ENCODE results near the gene ZXDC. TPM values are rescaled to one million over a fixed set of nuclear protein-coding genes. Genes with fewer than 3 reads are reported as not detected.

The ZXDC gene
- total and polyA plus RNA-seq, 9 of the 15 experiments (the other 6 are each of a cell fraction or from before 2014, with no cell fraction given): 0.59 to 13.4 (median 7.3) TPM

DNA sequence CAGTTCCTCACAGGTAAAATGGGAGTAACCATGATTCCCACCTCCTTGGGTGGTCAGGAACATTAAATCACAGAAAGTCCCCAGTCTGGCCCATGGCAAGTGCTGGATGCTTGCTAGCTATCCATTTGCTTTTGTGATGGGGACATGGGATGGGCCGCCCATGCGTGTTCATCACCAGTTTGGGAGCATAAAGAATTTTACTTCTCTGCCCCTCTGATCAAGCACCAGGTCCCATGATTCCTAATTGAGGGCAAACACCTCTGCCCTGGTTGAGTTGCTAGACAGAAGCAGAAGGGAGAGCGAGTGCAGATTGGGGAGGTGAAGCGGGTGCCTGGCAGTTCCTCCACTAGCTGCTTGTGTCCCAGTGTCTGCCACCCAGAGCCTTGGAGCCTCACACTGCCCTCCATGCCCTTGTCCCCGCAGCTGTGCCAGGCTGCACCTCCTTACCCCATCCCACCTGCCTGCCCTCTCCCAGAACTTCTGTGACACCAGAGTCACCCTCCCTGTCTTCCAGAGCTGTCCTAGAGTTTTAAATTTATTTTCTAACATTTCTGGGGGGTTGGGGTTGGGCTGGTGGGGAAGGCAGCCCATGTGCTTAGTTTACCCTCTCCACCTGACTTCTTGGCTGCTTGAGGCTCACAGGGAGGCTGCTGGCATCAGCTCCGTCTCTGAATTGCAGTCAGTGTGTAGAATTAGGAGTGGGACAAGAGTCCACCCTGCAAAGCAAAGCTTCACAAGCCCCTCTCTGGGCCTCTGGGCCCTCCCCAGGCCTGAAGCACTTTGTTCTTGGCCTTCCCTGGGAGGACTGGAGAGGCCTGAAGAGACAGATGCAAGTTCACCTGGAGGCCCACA, 62.6 kb downstream of the ZXDC start:
- in situ Hi-C loops (cut with MboI) (no loop called here), intact Hi-C loops (cut with micrococcal nuclease) (no loop called here)
- 0% methylated on average over 6 of the region's 6 CpGs for whole genome bisulfite sequencing (ENCODE audit: insufficient coverage, low coverage, missing lambda C conversion rate)
- H3K9ac ChIP-seq (ENCODE audit: insufficient read depth in 1 of 2, low read depth in 2 of 2, low read length in 2 of 2): no peak overlapping the region
- ChIA-PET CTCF (ENCODE audit: low intra/inter-chr PET ratio) (no interaction called here), POLR2A (interaction anchor here (0.6 to 0.7 kb wide), 2 partner anchors 39 to 146 kb away, joined by 3 to 4 read pairs; no protein-coding TSS in a partner anchor)
- ATAC-seq: no peak
- H2AFZ ChIP-seq (ENCODE audit: low read depth, low read length): no peak overlapping the region
- no peaks in the 10 kb centered on the region for H3K36me3 ChIP-seq (ENCODE audit: control insufficient read depth, insufficient read depth, low read length)
- FAIRE-seq: no peak
- no TSS peak for BruUV-seq (replicated peaks)
- TF ChIP-seq SP1 (CRISPR knock-in tag; IDR thresholded peaks at IDR 0.05) (no peak), SAP30 (IDR thresholded peaks at IDR 0.05; ENCODE audit: borderline replicate concordance, insufficient read depth, low read depth, low read length, poor library complexity, severe bottlenecking) (no peak), MCM2 (IDR thresholded peaks at IDR 0.05; ENCODE audit: low read depth) (no peak)
- TF ChIP-seq, protein P1, sequence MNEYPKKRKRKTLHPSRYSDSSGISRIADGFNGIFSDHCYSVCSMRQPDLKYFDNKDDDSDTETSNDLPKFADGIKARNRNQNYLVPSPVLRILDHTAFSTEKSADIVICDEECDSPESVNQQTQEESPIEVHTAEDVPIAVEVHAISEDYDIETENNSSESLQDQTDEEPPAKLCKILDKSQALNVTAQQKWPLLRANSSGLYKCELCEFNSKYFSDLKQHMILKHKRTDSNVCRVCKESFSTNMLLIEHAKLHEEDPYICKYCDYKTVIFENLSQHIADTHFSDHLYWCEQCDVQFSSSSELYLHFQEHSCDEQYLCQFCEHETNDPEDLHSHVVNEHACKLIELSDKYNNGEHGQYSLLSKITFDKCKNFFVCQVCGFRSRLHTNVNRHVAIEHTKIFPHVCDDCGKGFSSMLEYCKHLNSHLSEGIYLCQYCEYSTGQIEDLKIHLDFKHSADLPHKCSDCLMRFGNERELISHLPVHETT (CRISPR knock-in tag; conservative IDR thresholded peaks at IDR 0.05 in 1 of 2, IDR thresholded peaks at IDR 0.05 in 1 of 2): no peak
- TF ChIP-seq, protein P2, sequence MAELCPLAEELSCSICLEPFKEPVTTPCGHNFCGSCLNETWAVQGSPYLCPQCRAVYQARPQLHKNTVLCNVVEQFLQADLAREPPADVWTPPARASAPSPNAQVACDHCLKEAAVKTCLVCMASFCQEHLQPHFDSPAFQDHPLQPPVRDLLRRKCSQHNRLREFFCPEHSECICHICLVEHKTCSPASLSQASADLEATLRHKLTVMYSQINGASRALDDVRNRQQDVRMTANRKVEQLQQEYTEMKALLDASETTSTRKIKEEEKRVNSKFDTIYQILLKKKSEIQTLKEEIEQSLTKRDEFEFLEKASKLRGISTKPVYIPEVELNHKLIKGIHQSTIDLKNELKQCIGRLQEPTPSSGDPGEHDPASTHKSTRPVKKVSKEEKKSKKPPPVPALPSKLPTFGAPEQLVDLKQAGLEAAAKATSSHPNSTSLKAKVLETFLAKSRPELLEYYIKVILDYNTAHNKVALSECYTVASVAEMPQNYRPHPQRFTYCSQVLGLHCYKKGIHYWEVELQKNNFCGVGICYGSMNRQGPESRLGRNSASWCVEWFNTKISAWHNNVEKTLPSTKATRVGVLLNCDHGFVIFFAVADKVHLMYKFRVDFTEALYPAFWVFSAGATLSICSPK (IDR thresholded peaks at IDR 0.05; ENCODE audit: borderline replicate concordance): no peak
- no peak overlapping the region for H3K4me2 ChIP-seq (ENCODE audit: insufficient read depth, low read length)
- H3K79me2 ChIP-seq (ENCODE audit: control insufficient read depth, insufficient read depth, low read length): no peaks in the 10 kb centered on the region
- H3K27ac ChIP-seq (ENCODE audit: extremely low read depth, low read depth, low read length): no peak overlapping the region
- no peaks in the 10 kb centered on the region for H3K9me3 ChIP-seq (replicated peaks; ENCODE audit: control insufficient read depth, insufficient read depth, low read depth, low read length)
- H4K20me1 ChIP-seq (replicated peaks; ENCODE audit: control insufficient read depth, insufficient read depth, low read length): no peaks in the 10 kb centered on the region
- H3K9me1 ChIP-seq (ENCODE audit: control insufficient read depth, insufficient read depth, low read length): no peaks in the 10 kb centered on the region
- H3K4me3 ChIP-seq: no peak overlapping the region
- H3K4me1 ChIP-seq (replicated peaks in 1 of 2; ENCODE audit: control insufficient read depth in 2 of 2, insufficient read depth in 2 of 2, low read length in 2 of 2): peaks cover 0 to 6% of the 10 kb centered on the region in 2 experiments; a peak in 1 of 5 replicates
- H3K27me3 ChIP-seq (ENCODE audit: control insufficient read depth in 2 of 2, insufficient read depth in 2 of 2, low read length in 2 of 2): peaks cover 5 to 45% of the 10 kb centered on the region in 2 experiments; a peak in 3 of 5 replicates
- DNase-seq (ENCODE audit: extremely low read depth in 1 of 4, low spot score in 3 of 4): no peak
